NCI-H446 treated with DMSO at 0.1 percent for 48 hours (cell line): Measurements from ENCODE around the gene FXYD1.

ENCODE experiments used
- DNase-seq: peaks from one replicate; lab custom pipeline; 2025; lab: John Stamatoyannopoulos, UW

The FXYD1 gene

DNA sequence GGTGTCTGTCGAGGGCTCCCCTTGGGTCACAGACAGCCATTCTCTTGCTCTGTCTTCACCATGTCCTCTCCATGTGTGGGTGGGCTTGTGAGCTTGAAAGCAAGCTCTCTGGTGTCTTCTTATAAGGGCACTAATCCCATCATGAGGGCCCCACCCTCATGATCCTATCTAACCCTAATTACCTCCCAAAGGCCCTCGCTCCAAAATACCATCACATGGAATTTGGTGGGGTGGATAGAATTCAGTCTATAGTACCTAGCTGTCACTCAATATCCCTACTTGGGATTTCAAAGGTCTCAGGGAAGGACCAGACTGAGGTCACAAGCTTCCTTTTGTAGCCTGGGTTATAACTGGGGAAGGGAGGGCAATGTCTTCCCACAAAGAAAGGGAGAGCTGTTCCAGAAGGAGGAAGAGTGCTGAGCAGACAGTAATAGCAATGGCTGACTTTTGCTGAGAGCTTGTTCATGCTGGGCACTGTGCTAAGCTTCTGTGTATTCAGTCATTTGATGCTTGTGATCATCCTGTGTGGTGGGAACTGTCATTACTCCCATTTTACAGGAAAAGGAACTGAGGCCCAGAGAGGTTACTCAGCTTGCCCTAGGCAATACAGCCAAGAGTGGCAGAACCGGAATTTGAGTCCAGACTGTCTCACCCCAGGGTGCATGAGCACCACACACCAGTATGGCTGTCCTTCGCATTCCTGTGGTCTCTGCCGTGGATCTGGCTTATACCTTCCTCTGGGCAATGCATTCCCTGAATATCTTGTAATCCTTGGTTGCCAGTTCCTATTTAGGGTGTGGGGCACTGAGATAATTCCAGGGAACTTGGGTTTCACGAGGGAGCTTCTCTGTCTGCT is 24.1 kb downstream of the FXYD1 start:
- DNase-seq = no peak

DNA sequence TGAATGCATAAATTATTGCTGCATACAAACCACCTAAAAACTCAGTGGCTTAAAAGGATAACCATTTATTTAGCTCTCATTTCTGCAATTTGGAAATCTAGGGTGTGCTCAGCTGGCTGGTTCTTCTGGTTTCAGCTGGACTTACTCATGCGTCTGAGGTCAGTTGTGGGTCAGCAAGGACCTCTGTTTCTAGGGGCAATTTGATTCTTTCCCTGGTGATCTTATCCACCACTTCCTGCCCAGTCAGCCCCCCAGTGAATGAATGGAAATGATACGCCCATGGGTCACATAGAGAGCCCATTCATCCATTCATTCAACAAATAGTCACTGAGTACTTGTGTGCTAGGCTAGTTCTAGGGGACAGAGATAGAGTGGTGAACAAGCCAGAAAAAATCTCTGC is 25.8 kb downstream of the FXYD1 start:
- DNase-seq = no peak

DNA sequence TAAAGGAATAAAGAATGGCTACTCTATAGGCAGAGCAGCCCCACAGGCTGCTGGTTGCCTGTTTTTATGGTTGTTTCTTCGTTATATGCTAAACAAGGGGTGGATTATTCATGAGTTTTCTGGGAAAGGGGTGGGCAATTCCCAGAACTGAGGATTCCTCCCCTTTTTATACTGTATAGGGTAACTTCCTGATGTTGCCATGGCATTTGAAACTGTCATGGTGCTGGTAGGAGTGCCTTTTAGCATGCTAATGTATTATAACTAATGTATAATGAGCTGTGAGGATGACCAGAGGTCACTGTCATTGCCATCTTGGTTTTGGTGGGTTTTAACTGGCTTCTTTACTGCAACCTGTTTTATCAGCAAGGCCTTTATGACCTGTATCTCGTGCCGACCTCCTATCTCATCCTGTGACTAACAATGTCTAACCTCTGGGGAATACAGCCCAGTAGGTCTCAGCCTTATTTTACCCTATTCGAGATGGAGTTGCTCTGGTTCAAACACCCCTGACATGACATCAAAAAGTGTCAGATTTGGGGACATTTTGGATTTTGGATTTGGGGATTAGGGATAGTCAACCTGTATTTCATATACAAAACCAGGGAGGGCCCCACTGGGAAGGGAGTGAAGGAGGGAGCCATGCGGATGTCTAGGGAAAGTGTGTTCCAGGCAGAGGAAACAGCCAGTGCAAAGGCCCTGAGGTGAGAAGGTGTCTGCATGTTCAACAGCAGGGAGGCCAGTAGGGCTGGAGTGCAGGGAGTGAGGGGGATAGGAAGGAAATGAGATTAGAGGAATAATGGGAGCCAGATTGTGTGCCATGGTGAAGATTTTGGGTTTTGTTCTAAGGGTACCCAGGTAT is 26.8 kb downstream of the FXYD1 start:
- no peak for DNase-seq

DNA sequence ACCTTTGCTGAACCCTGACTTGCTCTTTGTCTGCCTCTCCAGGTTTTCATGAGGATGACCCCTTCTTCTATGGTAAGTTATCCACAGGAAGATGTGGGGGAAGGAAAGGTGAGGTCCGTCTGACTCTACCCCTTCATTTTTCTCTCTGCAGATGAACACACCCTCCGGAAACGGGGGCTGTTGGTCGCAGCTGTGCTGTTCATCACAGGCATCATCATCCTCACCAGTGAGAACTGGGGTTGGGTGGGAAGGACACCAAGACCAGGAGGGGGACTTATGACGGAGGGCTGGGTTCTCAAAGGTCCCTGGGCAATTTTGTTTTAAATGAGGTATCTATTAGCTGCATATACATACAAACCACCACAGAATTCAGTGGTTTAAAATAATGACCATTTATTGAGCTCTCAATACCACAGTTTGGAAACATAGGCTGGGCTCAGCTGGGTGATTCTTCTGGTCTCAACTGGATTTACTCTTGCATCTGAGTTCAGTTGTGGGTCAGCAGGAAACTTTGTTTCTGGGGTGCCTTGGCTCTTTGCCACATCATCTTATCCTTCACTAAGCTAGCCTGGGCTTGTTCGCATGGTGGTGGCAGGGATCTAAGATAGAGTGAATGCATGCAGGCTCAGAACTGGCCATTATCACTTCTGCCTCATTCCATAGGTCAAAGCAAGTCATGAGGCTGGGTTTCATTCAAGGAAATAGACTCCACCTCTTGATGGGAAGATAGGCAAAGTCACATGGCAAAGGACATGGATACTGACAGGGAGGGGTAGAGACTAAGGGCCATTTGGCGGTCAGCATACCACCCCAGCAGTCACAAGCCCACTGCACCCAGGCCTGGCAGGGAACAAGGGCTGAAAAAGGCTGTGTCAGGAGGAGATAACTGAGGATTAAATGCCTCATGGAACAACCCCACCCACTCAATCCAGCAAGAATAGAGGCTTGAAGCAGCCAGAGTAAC is 27.8 kb downstream of the FXYD1 start:
- DNase-seq = no peak

DNA sequence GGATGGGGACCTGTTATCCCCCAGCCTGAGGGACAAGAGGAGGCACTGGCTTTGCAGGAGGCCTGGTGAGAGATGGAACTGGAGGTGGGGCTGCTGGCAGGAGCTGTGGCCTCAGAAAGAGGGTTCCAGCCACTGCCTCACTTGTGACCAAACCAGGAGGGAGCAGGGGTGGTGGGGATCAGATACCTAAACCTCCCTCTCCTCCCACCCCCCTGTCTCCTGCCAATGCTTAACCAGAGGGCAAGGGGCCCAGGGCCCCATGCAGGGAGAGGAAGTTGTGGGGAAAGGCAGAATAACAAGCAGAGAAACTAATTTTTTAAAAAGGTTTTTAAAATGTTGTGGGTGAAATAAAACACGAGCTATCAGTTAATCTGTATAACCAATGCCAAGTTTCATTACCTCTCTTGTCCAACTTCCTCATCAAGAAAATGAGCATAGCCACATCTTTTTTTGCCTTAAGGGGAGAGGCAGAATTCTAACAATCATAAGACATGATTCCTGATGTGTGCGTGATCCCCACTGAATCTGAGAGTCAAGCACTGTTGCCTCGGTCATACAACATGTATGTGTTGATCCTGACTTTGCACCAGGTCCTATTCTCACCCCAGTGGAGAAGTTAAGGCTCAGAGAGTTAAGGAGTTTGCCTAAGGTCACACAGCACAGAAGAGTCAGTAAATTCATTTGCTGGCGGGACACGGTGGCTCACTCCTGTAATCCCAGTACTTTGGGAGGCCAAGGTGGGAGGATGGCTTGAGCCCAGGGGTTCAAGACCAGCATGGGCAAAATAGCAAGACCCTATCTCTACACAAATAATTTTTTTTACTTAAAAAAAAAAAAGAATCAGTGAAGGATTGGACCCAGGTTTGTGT is 28.9 kb downstream of the FXYD1 start:
- DNase-seq = no peak

DNA sequence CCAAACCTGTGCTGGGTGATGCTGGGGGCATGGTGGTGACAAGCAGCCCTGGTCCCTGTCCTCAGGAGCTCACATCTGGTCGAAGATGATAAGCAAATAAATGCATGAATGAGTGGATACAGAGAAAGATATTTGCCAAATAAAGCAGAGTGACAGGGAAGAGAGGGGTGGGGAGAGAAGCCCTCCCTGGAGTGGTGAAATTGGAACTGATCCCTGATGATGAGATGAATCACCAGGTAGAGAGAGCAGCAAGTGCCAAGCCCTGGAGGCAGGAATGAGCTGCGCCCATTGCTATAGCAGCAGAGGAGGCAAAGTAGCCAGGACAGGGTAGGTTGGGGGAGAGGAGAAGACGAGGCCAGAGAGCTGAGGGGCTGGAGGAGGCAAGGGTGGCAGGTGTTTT is 29.6 kb downstream of the FXYD1 start:
- DNase-seq = no peak

DNA sequence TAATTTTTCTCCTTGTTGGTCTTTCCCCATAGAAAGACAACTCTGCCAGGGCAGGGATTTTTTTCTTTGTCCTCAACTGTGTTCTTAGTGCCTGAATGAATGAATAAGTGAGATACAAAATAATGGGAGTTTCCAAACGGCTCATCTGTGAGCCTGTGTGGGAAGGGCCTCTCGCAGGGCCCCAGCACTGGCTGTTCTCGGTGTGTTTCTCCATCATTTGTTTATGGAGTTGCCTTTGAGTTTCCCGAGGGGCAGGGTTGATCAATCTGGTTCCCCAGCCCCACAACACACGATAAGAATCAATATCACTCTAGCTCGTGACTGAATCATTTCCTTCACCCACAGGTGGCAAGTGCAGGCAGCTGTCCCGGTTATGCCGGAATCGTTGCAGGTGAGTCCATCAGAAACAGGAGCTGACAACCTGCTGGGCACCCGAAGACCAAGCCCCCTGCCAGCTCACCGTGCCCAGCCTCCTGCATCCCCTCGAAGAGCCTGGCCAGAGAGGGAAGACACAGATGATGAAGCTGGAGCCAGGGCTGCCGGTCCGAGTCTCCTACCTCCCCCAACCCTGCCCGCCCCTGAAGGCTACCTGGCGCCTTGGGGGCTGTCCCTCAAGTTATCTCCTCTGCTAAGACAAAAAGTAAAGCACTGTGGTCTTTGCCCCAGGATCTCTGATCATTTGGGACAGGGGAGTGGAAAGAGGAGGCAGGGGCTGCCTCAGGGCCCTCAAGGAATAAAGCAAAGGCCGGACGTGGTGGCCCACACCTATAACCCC is 30.8 kb downstream of the FXYD1 start:
- DNase-seq = no peak

DNA sequence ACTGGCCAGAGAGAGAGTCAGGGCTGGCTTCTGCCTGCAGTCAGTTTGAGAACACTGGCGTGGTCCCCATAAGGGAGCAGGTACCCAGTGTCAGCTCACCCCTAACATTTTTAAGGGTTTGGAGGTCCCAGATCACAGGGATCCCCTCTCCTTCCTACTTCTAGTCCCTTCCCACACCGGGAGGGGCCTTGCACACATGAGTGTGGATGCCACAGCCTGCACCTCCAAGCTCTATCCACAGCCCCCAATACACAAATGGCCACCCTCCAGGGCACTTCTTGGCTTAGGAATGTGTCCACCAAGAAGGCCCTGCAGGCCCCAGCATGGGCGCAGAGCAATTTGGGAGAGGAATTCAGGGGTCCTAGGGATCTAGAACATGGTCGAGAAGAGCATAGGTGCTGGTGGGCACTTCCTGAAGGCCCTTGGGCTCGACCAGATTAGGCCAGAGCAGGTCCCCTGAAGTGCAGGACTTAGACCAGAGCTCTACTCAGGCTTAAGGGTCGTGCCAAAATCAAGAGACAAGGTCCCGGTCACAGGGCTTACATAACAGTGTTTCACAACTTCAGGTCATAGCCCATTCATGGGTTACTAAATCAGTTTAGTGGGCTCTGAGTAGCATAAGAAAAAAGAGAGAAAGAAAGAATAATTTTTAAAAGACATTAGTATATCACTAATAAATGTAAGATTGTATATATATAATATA is 31.9 kb downstream of the FXYD1 start:
- DNase-seq = no peak

DNA sequence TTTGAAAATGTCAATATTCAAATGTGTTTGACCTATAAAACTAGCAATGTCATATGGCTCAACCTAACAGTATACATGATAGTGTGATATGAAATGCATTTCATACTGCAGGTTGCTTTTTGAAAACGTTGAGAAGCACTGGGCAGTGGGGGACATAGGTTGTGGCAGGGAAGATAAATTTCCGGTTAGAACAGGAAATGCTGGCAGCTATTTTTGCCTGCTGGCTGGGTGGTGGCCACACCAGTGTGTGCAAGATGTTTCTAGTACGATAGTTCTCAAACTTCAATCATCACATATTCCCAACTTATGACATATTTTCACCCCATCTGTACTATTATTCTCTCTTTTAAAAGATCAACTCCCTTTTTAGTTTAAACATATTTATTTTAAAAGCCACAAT is 33.1 kb downstream of the FXYD1 start:
- DNase-seq = no peak

DNA sequence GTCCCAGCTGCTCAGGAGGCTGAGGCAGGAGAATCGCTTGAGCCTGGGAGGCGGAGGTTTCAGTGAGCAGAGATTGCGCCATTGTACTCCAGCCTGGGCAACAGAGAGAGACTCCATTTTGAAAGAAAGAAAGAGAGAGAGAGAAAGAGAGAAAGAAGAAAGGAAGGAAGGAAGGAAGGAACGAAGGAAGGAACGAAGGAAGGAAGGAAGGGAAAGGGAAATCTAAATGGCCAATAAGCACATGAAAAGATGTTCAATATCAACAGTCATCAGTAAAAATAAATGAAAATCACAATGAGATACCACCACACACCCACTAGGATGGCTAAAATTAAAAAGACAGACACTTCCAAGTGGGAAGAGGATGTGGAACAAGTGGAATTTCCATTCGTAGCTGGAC is 35.6 kb downstream of the FXYD1 start:
- DNase-seq = no peak

DNA sequence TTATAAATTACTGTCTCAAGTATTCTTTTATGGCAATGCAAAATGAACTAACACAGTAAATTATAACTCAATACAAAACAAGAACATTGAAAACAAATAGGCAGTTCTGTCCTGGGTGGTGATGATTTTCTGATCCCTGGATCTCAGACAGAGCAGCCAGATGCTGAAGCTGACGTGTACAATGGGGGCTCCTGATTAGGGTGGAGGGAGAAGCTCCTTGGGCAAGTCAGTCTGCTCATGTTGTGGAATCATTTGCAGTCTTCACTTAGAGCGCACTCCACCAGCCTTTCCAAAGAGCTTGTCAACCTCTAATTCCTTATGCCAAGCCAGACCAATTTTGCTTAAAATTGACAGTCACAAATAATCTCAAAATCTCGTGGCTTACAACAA is 37.6 kb downstream of the FXYD1 start:
- no peak for DNase-seq

DNA sequence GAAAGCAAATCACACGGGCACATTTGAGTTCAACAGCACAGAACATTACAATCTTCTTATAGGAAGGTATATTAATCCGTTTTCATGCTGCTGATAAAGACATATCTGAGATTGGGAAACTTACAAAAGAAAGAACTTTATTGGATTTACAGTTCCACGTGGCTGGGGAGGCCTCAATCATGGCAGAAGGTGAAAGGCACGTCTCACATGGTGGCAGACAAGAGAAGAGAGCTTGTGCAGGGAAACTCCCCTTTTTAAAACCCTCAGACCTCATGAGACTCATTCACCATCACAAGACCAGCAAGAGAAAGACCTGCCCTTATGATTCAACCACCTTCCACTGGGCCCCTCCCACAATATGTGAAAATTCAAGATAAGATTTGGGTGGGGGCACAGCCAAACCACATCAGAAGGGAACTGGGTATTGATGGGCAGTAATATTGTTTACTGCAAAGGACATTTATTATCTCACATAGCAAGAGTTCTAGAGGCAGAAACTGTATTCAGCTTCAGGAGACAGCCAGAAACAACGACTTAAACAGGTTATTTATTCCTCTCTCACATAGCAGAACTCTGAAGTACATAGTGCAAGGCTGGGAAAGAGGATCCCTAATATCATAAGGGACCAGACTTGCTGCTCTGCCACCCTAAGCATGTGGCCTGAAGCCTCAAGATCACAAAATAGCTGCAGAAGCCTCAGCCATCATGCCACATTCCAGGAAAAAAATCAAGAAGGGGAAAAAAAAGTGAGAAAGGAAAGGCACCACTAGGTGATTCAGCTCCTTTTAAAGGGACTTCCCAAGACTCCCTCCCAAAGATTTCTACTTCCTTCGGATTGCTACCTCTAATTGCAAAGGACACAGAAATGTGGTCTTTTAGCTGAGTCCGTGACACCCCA is 39.0 kb downstream of the FXYD1 start:
- DNase-seq = no peak

DNA sequence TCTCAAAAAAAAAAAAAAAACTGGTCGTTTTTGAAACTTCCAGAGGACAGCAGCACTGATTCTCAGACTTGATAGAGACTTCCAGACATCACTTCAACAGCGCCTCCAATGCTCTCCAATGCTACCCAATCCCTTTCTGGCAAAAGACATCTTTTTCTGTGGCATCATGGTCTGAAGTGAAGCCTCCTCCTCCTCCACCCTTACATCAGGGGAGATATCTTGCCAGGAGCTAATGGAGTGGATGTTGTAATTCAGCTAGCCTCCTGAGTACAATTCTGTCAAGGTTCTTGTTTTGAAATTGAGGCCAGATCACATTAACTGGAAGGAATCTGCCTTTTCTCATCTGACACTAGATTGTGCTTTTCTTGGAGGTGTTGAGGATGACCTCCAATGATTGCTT is 40.1 kb downstream of the FXYD1 start:
- DNase-seq = no peak

DNA sequence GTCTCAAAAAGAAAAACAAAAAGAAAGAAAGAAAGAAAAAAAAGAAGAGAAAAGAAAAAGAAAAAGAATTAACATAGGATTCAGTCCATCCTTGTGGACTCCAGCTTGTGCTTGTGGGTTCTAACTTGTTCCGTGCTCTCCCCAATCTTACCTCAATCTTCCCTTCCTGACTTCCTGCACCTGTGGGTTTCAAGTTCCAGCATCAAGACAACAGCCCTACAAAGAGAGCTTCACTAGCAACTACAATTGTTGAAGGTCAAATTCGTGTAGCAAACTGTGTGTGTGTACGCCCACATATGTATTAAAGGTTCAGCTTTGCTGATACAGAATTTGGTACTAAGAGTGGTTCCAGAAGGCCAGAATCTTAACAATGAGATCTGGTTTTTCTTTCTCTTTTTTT is 41.2 kb downstream of the FXYD1 start:
- no peak for DNase-seq

DNA sequence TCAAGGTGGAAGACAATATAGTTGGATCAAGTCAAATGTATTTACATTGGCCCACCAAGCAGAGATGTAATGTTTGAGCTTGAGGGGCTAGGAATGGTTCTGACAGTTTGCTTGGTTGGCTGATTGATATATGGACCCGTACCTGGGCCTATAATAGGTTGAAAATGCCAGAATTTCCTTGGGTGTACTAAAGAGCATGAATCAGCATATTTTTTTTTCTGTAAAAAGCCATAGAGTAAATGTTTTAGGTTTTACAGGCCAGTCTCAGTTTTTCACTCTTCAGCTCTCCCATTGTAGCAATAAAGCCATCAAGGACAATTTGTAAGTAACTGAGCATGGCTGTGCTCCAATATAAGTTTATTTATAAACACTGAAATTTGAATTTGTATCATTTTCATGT is 42.8 kb downstream of the FXYD1 start:
- DNase-seq = no peak

DNA sequence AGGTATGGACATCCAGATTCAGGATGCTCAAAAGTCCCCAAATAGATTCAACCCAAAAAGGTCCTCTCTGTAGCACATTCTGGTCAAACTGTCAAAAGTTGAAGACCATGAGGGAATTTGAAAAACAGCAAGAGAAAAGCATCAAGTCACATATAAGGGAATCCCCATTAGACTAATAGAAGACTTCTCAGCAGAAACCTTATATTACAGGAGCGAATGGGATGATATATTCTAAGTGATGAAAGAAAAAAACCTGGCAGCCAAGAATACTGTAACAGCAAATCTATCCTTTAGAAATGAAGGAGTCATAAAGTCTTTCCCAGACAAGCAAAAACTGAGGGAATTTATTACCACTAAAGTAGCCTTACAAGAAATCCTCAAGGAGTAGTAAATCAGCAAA is 45.6 kb downstream of the FXYD1 start:
- no peak for DNase-seq

DNA sequence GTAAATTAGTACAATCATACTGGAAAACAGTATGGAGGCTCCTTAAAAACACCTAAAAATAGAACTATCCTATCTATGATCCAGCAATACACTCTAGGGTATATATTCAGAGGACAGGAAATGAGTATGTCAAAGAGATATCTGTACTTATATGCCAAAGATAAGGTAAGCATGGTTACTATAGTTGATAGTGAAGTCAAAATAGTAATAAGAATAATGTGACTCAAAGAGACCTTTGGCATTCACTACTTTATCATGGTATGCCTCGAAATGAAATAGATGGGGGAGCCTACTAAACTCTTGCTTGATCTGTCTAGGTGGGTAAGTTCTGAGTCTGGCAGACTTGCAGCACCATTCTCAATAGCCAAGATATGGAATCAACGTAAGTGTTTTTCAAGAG is 46.3 kb downstream of the FXYD1 start:
- no peak for DNase-seq
